Activated B cell treated with CpG ODN at 0.5 μM for 24 hours (primary cell): ENCODE results near the gene PLBD2. TPM values are rescaled to one million over a fixed set of nuclear protein-coding genes. Genes with fewer than 3 reads are reported as not detected.

ENCODE experiments used
- ATAC-seq: fragments of 200-7000 bp; cut with Tn5 transposase; one replicate; pipeline ENCODE4 v1.10.0; 2021; ENCODE audit warnings: low read depth, mild to moderate bottlenecking, moderate library complexity
- CTCF ChIA-PET: fragments of 350-600 bp; sonication (Branson Sonifier 250); formaldehyde crosslinking; loops from one replicate; lab custom pipeline; 2021; ENCODE audit warnings: antibody characterized with exemption; lab: Charles Lee
- POLR2A ChIA-PET: fragments of 350-600 bp; sonication (Branson Sonifier 250); formaldehyde crosslinking; loops from one replicate; lab custom pipeline; 2021; ENCODE audit warnings: antibody characterized with exemption; lab: Charles Lee
- DNase-seq: peaks from one replicate; pipeline ENCODE4 v3.0.0; 2022
- H3K27ac Mint-ChIP-seq: one replicate; pipeline ENCODE4 v1.8.0; 2020; ENCODE audit warnings: mixed read lengths
- H3K27me3 Mint-ChIP-seq: one replicate; pipeline ENCODE4 v1.8.0; 2021; ENCODE audit warnings: mixed read lengths
- H3K36me3 Mint-ChIP-seq: one replicate; pipeline ENCODE4 v1.8.0; 2021; ENCODE audit warnings: low read depth, mixed read lengths
- H3K4me1 Mint-ChIP-seq: one replicate; pipeline ENCODE4 v1.8.0; 2021; ENCODE audit warnings: mixed read lengths
- H3K4me3 Mint-ChIP-seq: one replicate; pipeline ENCODE4 v1.8.0; 2020; ENCODE audit warnings: mild to moderate bottlenecking, mixed read lengths
- H3K9me3 Mint-ChIP-seq: one replicate; pipeline ENCODE4 v1.8.0; 2020; ENCODE audit warnings: mixed read lengths
- intact Hi-C: fragments of 100-400 bp; cut with micrococcal nuclease; formaldehyde crosslinking; loops from one replicate; pipeline ENCODE4 v1.15.1; 2024
- total RNA-seq: library from RNA; stranded (reverse); gene quantifications from 2 replicates; pipeline ENCODE4 v1.2.3, GENCODE V29; 2022
- TF ChIP-seq, protein P1 (sequence below): fragments of 200-600 bp; IDR thresholded peaks from one replicate; pipeline ENCODE4 v1.8.0; 2022; ENCODE audit warnings: antibody characterized with exemption, mild to moderate bottlenecking

The PLBD2 gene
- total RNA-seq, 1 donor from 2014 or later, result 13.7 TPM

DNA sequence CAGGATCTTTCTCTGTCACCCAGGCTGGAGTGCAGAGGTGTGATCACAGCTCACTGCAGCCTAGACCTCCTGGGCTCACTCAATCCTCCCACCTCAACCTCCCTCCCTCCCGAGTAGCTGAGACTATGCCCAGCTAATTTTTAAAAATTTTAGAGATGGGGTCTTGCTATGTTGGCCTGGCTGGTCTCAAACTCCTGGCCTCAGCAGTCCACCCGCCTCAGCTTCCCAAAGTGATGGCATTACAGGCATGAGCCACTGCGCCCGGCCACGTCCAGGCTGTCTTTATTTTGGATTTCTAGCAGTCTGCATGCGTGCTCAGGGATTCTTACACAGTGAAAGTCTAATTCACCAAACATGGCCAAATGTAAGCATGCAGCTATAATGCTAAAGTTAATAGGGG, 41.3 kb upstream of the PLBD2 start:
- no peak overlapping the region for H3K27ac Mint-ChIP-seq
- H3K4me1 Mint-ChIP-seq, result no peaks in the 10 kb centered on the region
- no peak for DNase-seq
- ATAC-seq, result no peak
- H3K4me3 Mint-ChIP-seq, result no peak overlapping the region
- ChIA-PET CTCF (no interaction called here), POLR2A (no interaction called here)
- H3K27me3 Mint-ChIP-seq, result no peaks in the 10 kb centered on the region
- intact Hi-C loops, result no loop called here
- H3K9me3 Mint-ChIP-seq, result no peaks in the 10 kb centered on the region
- TF ChIP-seq, protein P1, sequence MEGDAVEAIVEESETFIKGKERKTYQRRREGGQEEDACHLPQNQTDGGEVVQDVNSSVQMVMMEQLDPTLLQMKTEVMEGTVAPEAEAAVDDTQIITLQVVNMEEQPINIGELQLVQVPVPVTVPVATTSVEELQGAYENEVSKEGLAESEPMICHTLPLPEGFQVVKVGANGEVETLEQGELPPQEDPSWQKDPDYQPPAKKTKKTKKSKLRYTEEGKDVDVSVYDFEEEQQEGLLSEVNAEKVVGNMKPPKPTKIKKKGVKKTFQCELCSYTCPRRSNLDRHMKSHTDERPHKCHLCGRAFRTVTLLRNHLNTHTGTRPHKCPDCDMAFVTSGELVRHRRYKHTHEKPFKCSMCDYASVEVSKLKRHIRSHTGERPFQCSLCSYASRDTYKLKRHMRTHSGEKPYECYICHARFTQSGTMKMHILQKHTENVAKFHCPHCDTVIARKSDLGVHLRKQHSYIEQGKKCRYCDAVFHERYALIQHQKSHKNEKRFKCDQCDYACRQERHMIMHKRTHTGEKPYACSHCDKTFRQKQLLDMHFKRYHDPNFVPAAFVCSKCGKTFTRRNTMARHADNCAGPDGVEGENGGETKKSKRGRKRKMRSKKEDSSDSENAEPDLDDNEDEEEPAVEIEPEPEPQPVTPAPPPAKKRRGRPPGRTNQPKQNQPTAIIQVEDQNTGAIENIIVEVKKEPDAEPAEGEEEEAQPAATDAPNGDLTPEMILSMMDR, result no peak
- H3K36me3 Mint-ChIP-seq, result peaks cover 70% of the 10 kb centered on the region

GRCh38 chr12:113318046-113318656, 40.2 kb upstream of the PLBD2 start:
- no peak for DNase-seq
- TF ChIP-seq, protein P1, result no peak
- Mint-ChIP-seq H3K4me3 (no peak overlapping the region), H3K4me1 (no peaks in the 10 kb centered on the region), H3K27ac (no peak overlapping the region), H3K27me3 (no peaks in the 10 kb centered on the region), H3K36me3 (peaks cover 73% of the 10 kb centered on the region), H3K9me3 (peaks cover 3% of the 10 kb centered on the region)
- CTCF ChIA-PET, result no interaction called here
- intact Hi-C loops, result no loop called here
- no peak for ATAC-seq
- POLR2A ChIA-PET, result no interaction called here

DNA sequence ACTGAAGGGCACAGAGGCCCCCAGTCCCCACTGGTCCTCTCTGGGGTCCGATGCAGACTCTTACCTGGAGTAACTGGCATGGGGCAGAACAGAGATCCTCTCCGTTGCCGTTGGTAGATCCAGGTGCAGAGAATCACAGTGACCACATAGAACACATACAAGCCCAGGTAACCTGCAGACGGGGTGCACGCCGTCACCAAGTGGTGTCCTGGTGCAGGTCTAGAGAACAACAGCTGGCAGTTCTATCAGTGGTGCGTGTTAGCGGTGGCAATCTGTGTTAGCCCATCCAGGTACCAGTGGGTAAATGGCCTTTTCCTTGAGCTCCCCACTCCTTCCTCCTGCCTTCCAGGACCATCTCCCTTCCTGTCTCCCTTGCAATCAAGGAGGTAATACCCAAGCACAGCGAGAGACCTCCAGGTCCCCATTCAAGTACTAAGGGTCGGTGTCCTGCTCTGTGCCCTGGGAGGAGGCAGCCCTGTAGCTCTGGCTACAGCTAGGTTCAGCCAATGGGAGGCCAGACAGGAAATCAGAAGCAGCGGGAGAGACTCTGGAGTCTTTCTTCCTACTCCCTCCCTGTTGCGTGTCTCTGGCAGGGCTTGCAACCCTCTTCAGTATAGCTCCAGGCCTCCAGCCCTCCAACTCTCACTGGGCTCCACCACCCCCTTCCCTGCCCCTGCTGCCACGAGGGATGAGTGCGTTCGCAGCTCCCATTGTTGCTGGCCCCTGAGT, 39.3 kb upstream of the PLBD2 start:
- TF ChIP-seq, protein P1, result no peak
- Mint-ChIP-seq H3K4me1 (no peaks in the 10 kb centered on the region), H3K9me3 (peaks cover 3% of the 10 kb centered on the region), H3K27me3 (no peaks in the 10 kb centered on the region), H3K36me3 (peaks cover 74% of the 10 kb centered on the region), H3K27ac (no peak overlapping the region), H3K4me3 (no peak overlapping the region)
- ATAC-seq (no peak), DNase-seq (no peak)
- intact Hi-C loops, result no loop called here
- ChIA-PET POLR2A (no interaction called here), CTCF (no interaction called here)

DNA sequence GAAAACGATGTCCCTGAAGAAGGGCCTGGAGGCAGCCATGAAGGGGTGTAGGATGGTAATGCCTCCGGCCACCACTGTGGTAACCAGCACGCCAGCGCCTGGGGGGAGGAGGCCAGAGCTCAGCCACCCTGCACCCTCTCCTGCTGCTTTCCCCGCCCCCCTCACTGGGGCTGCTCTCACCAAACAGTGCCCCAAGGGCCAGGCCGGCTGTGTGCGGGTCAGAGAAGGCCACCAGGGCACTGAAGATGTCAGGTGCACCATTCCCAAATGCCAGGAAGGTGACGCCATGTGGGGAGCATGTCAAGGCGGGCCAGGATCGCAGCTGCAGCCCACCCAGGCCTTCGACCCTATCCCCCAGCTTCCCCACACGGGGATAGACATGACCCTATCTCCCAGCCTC, 38.0 kb upstream of the PLBD2 start:
- H3K27me3 Mint-ChIP-seq, result no peaks in the 10 kb centered on the region
- CTCF ChIA-PET, result no interaction called here
- no peak overlapping the region for H3K27ac Mint-ChIP-seq
- H3K9me3 Mint-ChIP-seq, result peaks cover 3% of the 10 kb centered on the region
- POLR2A ChIA-PET, result no interaction called here
- no peaks in the 10 kb centered on the region for H3K4me1 Mint-ChIP-seq
- DNase-seq (no peak), ATAC-seq (no peak)
- H3K36me3 Mint-ChIP-seq, result peaks cover 62% of the 10 kb centered on the region
- TF ChIP-seq, protein P1, result no peak
- no peak overlapping the region for H3K4me3 Mint-ChIP-seq
- intact Hi-C loops, result no loop called here

DNA sequence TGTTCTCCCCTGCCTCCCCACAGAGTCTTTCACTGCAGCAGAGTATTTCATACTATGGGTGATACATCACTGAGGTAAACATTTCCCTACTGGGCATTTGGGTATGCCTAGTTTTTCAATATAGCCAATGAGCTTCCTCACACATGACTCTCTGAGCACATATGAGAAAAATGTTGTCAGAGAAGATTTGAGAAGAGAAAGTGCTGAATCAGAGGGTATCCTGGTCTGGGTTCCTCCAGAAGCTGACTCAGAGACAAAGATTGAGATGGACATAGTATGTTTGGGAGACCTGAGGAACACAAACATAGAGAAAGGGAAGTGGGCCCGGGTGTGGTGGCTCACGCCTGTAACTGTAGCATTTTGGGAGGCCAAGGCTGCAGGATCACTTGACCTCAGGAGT, 36.0 kb upstream of the PLBD2 start:
- no peak overlapping the region for H3K27ac Mint-ChIP-seq
- no peaks in the 10 kb centered on the region for H3K4me1 Mint-ChIP-seq
- CTCF ChIA-PET, result no interaction called here
- H3K9me3 Mint-ChIP-seq, result peaks cover 3% of the 10 kb centered on the region
- no peak for DNase-seq
- intact Hi-C loops, result no loop called here
- peaks cover 52% of the 10 kb centered on the region for H3K36me3 Mint-ChIP-seq
- POLR2A ChIA-PET, result no interaction called here
- ATAC-seq, result no peak
- H3K27me3 Mint-ChIP-seq, result no peaks in the 10 kb centered on the region
- no peak overlapping the region for H3K4me3 Mint-ChIP-seq
- TF ChIP-seq, protein P1, result no peak
